NB4 (cell line): ENCODE measurements around the gene ELOVL7.

Experiments
- DNase-seq: peaks from one replicate; pipeline ENCODE4 v3.0.0; 2010; ENCODE audit warnings: low read depth
- H3K4me3 ChIP-seq: one replicate; pipeline ENCODE4 v1.5.1; 2011; ENCODE audit warnings: mild to moderate bottlenecking, low read depth, low read length, moderate library complexity
- CTCF ChIP-seq: IDR thresholded peaks from one replicate; pipeline ENCODE4 v1.5.1; 2012; ENCODE audit warnings: low read depth, low read length
- MAX ChIP-seq: IDR thresholded peaks from 2 replicates; pipeline ENCODE4 v1.6.1; 2011; ENCODE audit warnings: low read depth, low read length
- MYC ChIP-seq: IDR thresholded peaks from 2 replicates; pipeline ENCODE4 v1.6.1; 2011; ENCODE audit warnings: low read depth, low read length
- POLR2A ChIP-seq: IDR thresholded peaks from 2 replicates; pipeline ENCODE4 v1.6.1; 2011; ENCODE audit warnings: mild to moderate bottlenecking; ENCODE audit not compliant: insufficient read length; ENCODE audit errors: extremely low read depth

The ELOVL7 gene

GRCh38 chr5:60829490-60830266 lies 14.4 kb downstream of the ELOVL7 start:
- TF ChIP-seq MYC = no peak
- no peak for TF ChIP-seq MAX
- TF ChIP-seq POLR2A = no peak
- no peak for TF ChIP-seq CTCF
- no peak overlapping the region for H3K4me3 ChIP-seq
- DNase-seq = no peak

GRCh38 chr5:60827201-60827600 lies 16.9 kb downstream of the ELOVL7 start:
- H3K4me3 ChIP-seq = no peak overlapping the region
- TF ChIP-seq CTCF (no peak), MAX (no peak), POLR2A (no peak), MYC (no peak)
- no peak for DNase-seq

GRCh38 chr5:60826653-60827052 lies 17.4 kb downstream of the ELOVL7 start:
- H3K4me3 ChIP-seq = no peak overlapping the region
- TF ChIP-seq CTCF (no peak), MYC (no peak), MAX (no peak), POLR2A (no peak)
- no peak for DNase-seq

- no peak for DNase-seq
- TF ChIP-seq CTCF = no peak
- TF ChIP-seq MYC = no peak
- TF ChIP-seq MAX = no peak
- TF ChIP-seq POLR2A = no peak
- H3K4me3 ChIP-seq = no peak overlapping the region
These were observed 20.5 kb downstream of the ELOVL7 start for GRCh38 chr5:60823574-60823973.

GRCh38 chr5:60822285-60822556 lies 21.8 kb downstream of the ELOVL7 start:
- TF ChIP-seq POLR2A (no peak), MAX (no peak), CTCF (no peak), MYC (no peak)
- H3K4me3 ChIP-seq = no peak overlapping the region
- no peak for DNase-seq
